ENCODE results near the gene DNMT1.

DNA sequence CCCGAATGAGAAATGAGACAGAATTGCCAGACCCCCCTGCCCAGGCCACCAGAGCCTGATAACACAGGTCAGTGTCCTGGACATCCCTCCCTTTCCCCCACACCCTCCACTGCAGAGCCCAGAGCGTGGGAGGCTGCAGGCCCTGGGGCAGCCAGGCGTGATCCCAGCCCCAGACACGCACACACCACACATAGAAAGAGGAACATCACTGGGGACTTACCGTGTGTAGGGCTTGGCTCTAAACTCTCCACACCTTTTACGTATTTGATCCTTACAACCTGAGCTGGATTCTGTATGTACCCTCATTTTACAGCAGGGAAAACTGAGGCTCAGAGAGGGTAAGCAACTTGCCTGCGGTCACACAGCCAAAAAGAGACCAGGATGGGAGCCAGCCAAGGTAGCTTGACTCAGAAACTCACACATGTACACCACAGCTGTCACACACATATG lies 91.9 kb downstream of the DNMT1 start:
- TF ChIP-seq CTCF (IDR thresholded peaks at IDR 0.05; ENCODE audit: low read length) = no peak
- TF ChIP-seq EZH2 (optimal IDR thresholded peaks at IDR 0.05; ENCODE audit: low read depth, low read length) = no peak

Data from MM.1S (cell line).